ENCODE results near the gene MDK.

MDK gene

GRCh38 chr11:46338988-46339666 is 42.3 kb upstream of the MDK start:
- Histone ChIP-seq H3K9me3 (ENCODE audit: control insufficient read depth in 1 of 2, low read length in 2 of 2) (no peaks in the 10 kb centered on the region), H3K4me3 (ENCODE audit: low read depth in 1 of 2, low read length in 2 of 2) (peak overlapping the region; percentile 49 to 52), H3K27me3 (ENCODE audit: low read depth, low read length) (no peaks in the 10 kb centered on the region), H3K36me3 (ENCODE audit: control insufficient read depth in 1 of 2, insufficient read depth in 2 of 2, low read length in 2 of 2) (no peaks in the 10 kb centered on the region), H3K4me1 (ENCODE audit: control insufficient read depth in 1 of 2, insufficient read depth in 2 of 2, low read length in 2 of 2) (peaks cover 6 to 27% of the 10 kb centered on the region in 2 donors), H3K27ac (ENCODE audit: low read length) (no peak overlapping the region)

- H3K4me1 ChIP-seq (ENCODE audit: control insufficient read depth in 1 of 2, insufficient read depth in 2 of 2, low read length in 2 of 2): peaks cover 6 to 27% of the 10 kb centered on the region in 2 donors
- no peaks in the 10 kb centered on the region for H3K36me3 ChIP-seq (ENCODE audit: control insufficient read depth in 1 of 2, insufficient read depth in 2 of 2, low read length in 2 of 2)
- no peak overlapping the region for H3K4me3 ChIP-seq (ENCODE audit: low read depth in 1 of 2, low read length in 2 of 2)
- H3K9me3 ChIP-seq (ENCODE audit: control insufficient read depth in 1 of 2, low read length in 2 of 2): no peaks in the 10 kb centered on the region
- H3K27ac ChIP-seq (ENCODE audit: low read length): no peak overlapping the region
- H3K27me3 ChIP-seq (ENCODE audit: low read depth, low read length): no peaks in the 10 kb centered on the region
Observed at GRCh38 chr11:46339816-46340215, 41.7 kb upstream of the MDK start.

DNA sequence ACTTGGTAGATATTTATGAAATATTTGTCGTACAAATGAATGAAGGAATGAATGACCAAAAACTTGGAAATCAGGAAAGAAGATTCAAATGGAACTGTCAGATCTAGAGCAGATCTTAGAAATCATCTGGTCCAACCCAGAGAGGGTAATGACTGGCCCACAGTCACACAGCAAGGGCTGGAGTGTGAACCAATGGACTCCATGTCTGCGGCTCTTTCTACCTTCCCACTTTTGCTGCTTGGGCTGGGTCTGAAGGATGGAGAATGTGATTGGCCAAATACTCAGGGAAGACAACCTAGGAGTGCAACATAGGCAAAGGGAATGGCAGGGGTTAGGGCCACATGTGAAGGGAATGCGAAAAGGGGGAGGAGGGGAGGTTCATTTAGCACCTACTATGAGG is 40.0 kb upstream of the MDK start:
- no peak overlapping the region for H3K4me3 ChIP-seq (ENCODE audit: low read depth in 1 of 2, low read length in 2 of 2)
- no peaks in the 10 kb centered on the region for H3K27me3 ChIP-seq (ENCODE audit: low read depth, low read length)
- peaks cover 6 to 27% of the 10 kb centered on the region in 2 donors for H3K4me1 ChIP-seq (ENCODE audit: control insufficient read depth in 1 of 2, insufficient read depth in 2 of 2, low read length in 2 of 2)
- H3K9me3 ChIP-seq (ENCODE audit: control insufficient read depth in 1 of 2, low read length in 2 of 2): no peaks in the 10 kb centered on the region
- H3K27ac ChIP-seq (ENCODE audit: low read length): no peak overlapping the region
- H3K36me3 ChIP-seq (ENCODE audit: control insufficient read depth in 1 of 2, insufficient read depth in 2 of 2, low read length in 2 of 2): no peaks in the 10 kb centered on the region

DNA sequence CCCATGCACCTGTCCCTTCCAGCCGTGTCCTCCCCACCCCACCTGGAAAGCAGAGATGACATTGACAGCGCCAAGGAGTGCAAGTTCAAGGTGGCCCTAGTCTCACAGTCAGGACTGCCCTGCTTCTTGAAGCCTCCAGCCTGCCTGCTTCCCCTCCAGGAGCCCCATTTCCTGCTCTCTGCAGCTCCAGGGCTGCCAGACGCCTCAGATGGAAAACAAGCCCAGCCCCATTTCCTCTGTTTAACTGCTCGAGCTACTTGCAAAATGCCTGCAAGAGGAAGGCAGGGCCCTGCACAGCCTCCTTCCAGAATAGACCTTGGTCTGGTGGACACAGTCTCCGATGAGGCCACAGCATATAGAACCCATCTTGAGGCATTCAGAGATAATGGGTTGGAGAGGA is 39.2 kb upstream of the MDK start:
- no peaks in the 10 kb centered on the region for H3K36me3 ChIP-seq (ENCODE audit: control insufficient read depth in 1 of 2, insufficient read depth in 2 of 2, low read length in 2 of 2)
- H3K4me1 ChIP-seq (ENCODE audit: control insufficient read depth in 1 of 2, insufficient read depth in 2 of 2, low read length in 2 of 2): peaks cover 6 to 27% of the 10 kb centered on the region in 2 donors
- no peaks in the 10 kb centered on the region for H3K27me3 ChIP-seq (ENCODE audit: low read depth, low read length)
- H3K9me3 ChIP-seq (ENCODE audit: control insufficient read depth in 1 of 2, low read length in 2 of 2): no peaks in the 10 kb centered on the region
- H3K4me3 ChIP-seq (ENCODE audit: low read depth in 1 of 2, low read length in 2 of 2): no peak overlapping the region
- H3K27ac ChIP-seq (ENCODE audit: low read length): no peak overlapping the region

GRCh38 chr11:46343520-46343919 is 37.9 kb upstream of the MDK start:
- H3K36me3 ChIP-seq (ENCODE audit: control insufficient read depth in 1 of 2, insufficient read depth in 2 of 2, low read length in 2 of 2): no peaks in the 10 kb centered on the region
- peaks cover 10 to 27% of the 10 kb centered on the region in 2 donors for H3K4me1 ChIP-seq (ENCODE audit: control insufficient read depth in 1 of 2, insufficient read depth in 2 of 2, low read length in 2 of 2)
- no peak overlapping the region for H3K27ac ChIP-seq (ENCODE audit: low read length)
- H3K4me3 ChIP-seq (ENCODE audit: low read depth in 1 of 2, low read length in 2 of 2): no peak overlapping the region
- H3K9me3 ChIP-seq (ENCODE audit: control insufficient read depth in 1 of 2, low read length in 2 of 2): no peaks in the 10 kb centered on the region
- H3K27me3 ChIP-seq (ENCODE audit: low read depth, low read length): no peaks in the 10 kb centered on the region

DNA sequence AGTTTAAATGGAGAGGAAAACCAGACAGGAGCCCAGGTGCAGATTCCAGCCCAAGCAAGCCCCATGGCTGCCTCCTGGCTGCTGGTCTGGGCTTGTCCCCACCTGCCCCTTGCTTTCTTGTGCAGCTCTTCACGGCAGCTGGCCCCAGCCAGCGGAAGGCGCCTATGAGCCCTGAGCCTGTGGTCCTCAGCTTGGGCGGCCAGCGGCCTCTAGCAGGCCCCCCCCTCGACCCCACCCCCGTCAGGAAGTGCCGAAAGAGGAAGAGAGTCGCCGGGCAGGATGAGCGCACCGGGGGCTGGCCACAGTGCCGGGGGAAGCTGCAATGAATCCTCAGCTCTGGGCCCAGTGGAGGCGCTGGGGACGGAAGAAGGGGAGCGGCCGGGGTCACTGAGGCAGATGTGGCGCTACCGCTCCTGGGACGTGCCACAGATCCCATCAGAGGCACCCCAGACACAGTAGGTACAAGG is 36.3 kb upstream of the MDK start:
- H3K4me3 ChIP-seq (ENCODE audit: low read depth in 1 of 2, low read length in 2 of 2): peak overlapping the region; percentile 57 to 62
- no peaks in the 10 kb centered on the region for H3K36me3 ChIP-seq (ENCODE audit: control insufficient read depth in 1 of 2, insufficient read depth in 2 of 2, low read length in 2 of 2)
- peaks cover 5 to 26% of the 10 kb centered on the region in 2 donors for H3K4me1 ChIP-seq (ENCODE audit: control insufficient read depth in 1 of 2, insufficient read depth in 2 of 2, low read length in 2 of 2)

DNA sequence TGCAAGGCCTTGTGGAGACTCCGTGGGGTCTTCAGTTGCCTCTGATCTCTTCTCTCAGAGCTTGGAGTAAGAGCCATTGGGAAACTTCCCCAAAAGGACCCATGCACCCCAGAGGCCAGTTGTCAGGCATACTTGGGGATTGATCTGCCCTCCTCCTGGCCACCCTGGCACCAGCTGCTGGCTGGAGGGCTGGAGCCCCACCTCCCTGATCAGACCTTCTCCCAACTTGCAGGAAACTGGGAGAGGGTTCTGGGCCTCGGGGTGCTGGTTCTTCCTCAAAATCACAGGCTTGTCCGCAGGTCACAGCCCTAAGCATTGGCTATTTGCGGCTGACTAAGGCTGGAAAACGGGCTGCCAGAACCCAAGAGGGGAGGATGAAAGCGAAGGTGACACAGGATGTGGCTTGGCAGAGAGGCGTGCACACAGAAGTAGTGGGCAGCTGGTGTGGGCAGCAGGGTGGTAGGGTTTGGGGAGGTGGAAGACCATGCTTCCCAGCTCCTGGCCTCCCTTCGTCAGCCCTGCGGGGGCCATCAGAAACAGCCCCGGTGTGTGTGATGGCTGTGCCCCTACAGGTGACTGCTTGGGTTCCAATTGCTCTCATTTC is 35.5 kb upstream of the MDK start:
- Histone ChIP-seq H3K27me3 (ENCODE audit: low read depth, low read length) (no peaks in the 10 kb centered on the region), H3K4me1 (ENCODE audit: control insufficient read depth in 1 of 2, insufficient read depth in 2 of 2, low read length in 2 of 2) (peaks cover 5 to 26% of the 10 kb centered on the region in 2 donors), H3K9me3 (ENCODE audit: control insufficient read depth in 1 of 2, low read length in 2 of 2) (no peaks in the 10 kb centered on the region), H3K4me3 (ENCODE audit: low read depth in 1 of 2, low read length in 2 of 2) (peak overlapping the region; percentile 57 to 62), H3K36me3 (ENCODE audit: control insufficient read depth in 1 of 2, insufficient read depth in 2 of 2, low read length in 2 of 2) (no peaks in the 10 kb centered on the region), H3K27ac (ENCODE audit: low read length) (peak overlapping the region; percentile 67)

More for the DNA sequence above, 36.3 kb upstream of the MDK start:
- Histone ChIP-seq H3K9me3 (ENCODE audit: control insufficient read depth in 1 of 2, low read length in 2 of 2) (no peaks in the 10 kb centered on the region), H3K27ac (ENCODE audit: low read length) (peak overlapping the region; percentile 67), H3K27me3 (ENCODE audit: low read depth, low read length) (no peaks in the 10 kb centered on the region)

GRCh38 chr11:46346886-46347636 is 34.4 kb upstream of the MDK start, which contains the start of gene DGKZ:
Gene DGKZ, plus strand, starts transcription at chr11:46347463. Its CDS starts 197 bp downstream, at chr11:46347660.
- Histone ChIP-seq H3K4me3 (ENCODE audit: low read depth in 1 of 2, low read length in 2 of 2) (peak within 1 kb of the TSS; percentile 57 to 79), H3K27me3 (ENCODE audit: low read depth, low read length) (no peaks in the 10 kb centered on the region), H3K36me3 (ENCODE audit: control insufficient read depth in 1 of 2, insufficient read depth in 2 of 2, low read length in 2 of 2) (no peaks in the 10 kb centered on the region), H3K27ac (ENCODE audit: low read length) (peak within 1 kb of the TSS; percentile 67), H3K9me3 (ENCODE audit: control insufficient read depth in 1 of 2, low read length in 2 of 2) (no peaks in the 10 kb centered on the region), H3K4me1 (ENCODE audit: control insufficient read depth in 1 of 2, insufficient read depth in 2 of 2, low read length in 2 of 2) (peaks cover 5 to 28% of the 10 kb centered on the region in 2 donors)

- Histone ChIP-seq H3K36me3 (ENCODE audit: control insufficient read depth in 1 of 2, insufficient read depth in 2 of 2, low read length in 2 of 2) (no peaks in the 10 kb centered on the region), H3K4me1 (ENCODE audit: control insufficient read depth in 1 of 2, insufficient read depth in 2 of 2, low read length in 2 of 2) (peaks cover 9 to 28% of the 10 kb centered on the region in 2 donors), H3K27ac (ENCODE audit: low read length) (peak overlapping the region; percentile 67), H3K27me3 (ENCODE audit: low read depth, low read length) (no peaks in the 10 kb centered on the region), H3K4me3 (ENCODE audit: low read depth in 1 of 2, low read length in 2 of 2) (peak overlapping the region; percentile 56 to 79), H3K9me3 (ENCODE audit: control insufficient read depth in 1 of 2, low read length in 2 of 2) (no peaks in the 10 kb centered on the region)
Observed at GRCh38 chr11:46347637-46348311, 33.7 kb upstream of the MDK start.

GRCh38 chr11:46348566-46349401 is 32.7 kb upstream of the MDK start:
- peak overlapping the region; percentile 56 to 79 for H3K4me3 ChIP-seq (ENCODE audit: low read depth in 1 of 2, low read length in 2 of 2)
- no peaks in the 10 kb centered on the region for H3K9me3 ChIP-seq (ENCODE audit: control insufficient read depth in 1 of 2, low read length in 2 of 2)
- H3K36me3 ChIP-seq (ENCODE audit: control insufficient read depth in 1 of 2, insufficient read depth in 2 of 2, low read length in 2 of 2): no peaks in the 10 kb centered on the region
- peaks cover 9 to 38% of the 10 kb centered on the region in 2 donors for H3K4me1 ChIP-seq (ENCODE audit: control insufficient read depth in 1 of 2, insufficient read depth in 2 of 2, low read length in 2 of 2)
- no peaks in the 10 kb centered on the region for H3K27me3 ChIP-seq (ENCODE audit: low read depth, low read length)
- H3K27ac ChIP-seq (ENCODE audit: low read length): peak overlapping the region; percentile 67

Measured in muscle layer of duodenum (tissue), 2 donors.